K562 (cell line): ENCODE measurements around the gene PHF21A. TPM values are rescaled to one million over a fixed set of nuclear protein-coding genes. Genes with fewer than 3 reads are reported as not detected.

Experiments used
- CBFB ChIP-seq: sonication (generic); formaldehyde crosslinking; IDR thresholded peaks from 2 replicates; pipeline ENCODE4 v1.4.0; 2020; ENCODE audit warnings: mild to moderate bottlenecking, missing genetic modification reagents
- CCNT2 ChIP-seq: IDR thresholded peaks from 2 replicates; pipeline ENCODE4 v1.6.1; 2011; ENCODE audit warnings: borderline replicate concordance, low read depth, mild to moderate bottlenecking, moderate library complexity, mixed read lengths, low read length; ENCODE audit not compliant: insufficient read length; ENCODE audit errors: extremely low read depth
- CTCF ChIP-seq, 3 experiments: IDR thresholded peaks in 2 of 3; conservative IDR thresholded peaks in 1 of 3; 2 replicates each; pipeline ENCODE4 v1.5.1; 2011 to 2012; ENCODE audit warnings: low read length in 3 of 3, mild to moderate bottlenecking in 3 of 3, control low read depth in 2 of 3, improper control_type of control experiment in 1 of 3, inconsistent platforms in 1 of 3, low read depth in 1 of 3, mixed read lengths in 1 of 3, moderate library complexity in 1 of 3; ENCODE audit not compliant: insufficient read depth in 2 of 3
- ELK3 ChIP-seq: fragments of 450-650 bp; formaldehyde crosslinking; IDR thresholded peaks from 2 replicates; pipeline ENCODE4 v1.4.0; 2020; ENCODE audit warnings: mild to moderate bottlenecking
- FOXM1 ChIP-seq, 2 experiments: fragments of 450-650 bp in 1 of 2; sonication (generic) in 1 of 2; formaldehyde crosslinking in 1 of 2; IDR thresholded peaks; 2 replicates each; pipeline versions ENCODE4 v1.6.1 to v1.9.0; 2017 to 2022; ENCODE audit warnings: low read depth in 2 of 2, mild to moderate bottlenecking in 2 of 2, missing genetic modification reagents in 1 of 2, moderate library complexity in 1 of 2
- HDAC3 ChIP-seq: fragments of 450-650 bp; IDR thresholded peaks from 2 replicates; pipeline ENCODE4 v1.6.1; 2018; ENCODE audit warnings: borderline replicate concordance, mild to moderate bottlenecking, moderate library complexity; ENCODE audit not compliant: partially characterized antibody
- L3MBTL2 ChIP-seq: fragments of 450-650 bp; IDR thresholded peaks from 2 replicates; pipeline ENCODE4 v1.6.1; 2016; ENCODE audit warnings: mild to moderate bottlenecking, moderate library complexity
- MCM7 ChIP-seq, 2 experiments: fragments of 450-650 bp; IDR thresholded peaks; 2 replicates each; pipeline ENCODE4 v1.6.1; 2016 to 2018
- MECOM ChIP-seq: fragments of 250-450 bp; sonication (Bioruptor Pico); IDR thresholded peaks from 2 replicates; pipeline ENCODE4 v1.8.0; 2022; ENCODE audit warnings: inconsistent platforms
- NELFE ChIP-seq: IDR thresholded peaks from 2 replicates; pipeline ENCODE4 v1.6.1; 2011; ENCODE audit warnings: mild to moderate bottlenecking; ENCODE audit not compliant: insufficient read depth, insufficient read length
- NUFIP1 ChIP-seq: fragments of 450-650 bp; IDR thresholded peaks from 2 replicates; pipeline ENCODE4 v1.6.1; 2018; ENCODE audit not compliant: partially characterized antibody
- RNF219 ChIP-seq: fragments of 250-450 bp; sonication (Bioruptor Pico); IDR thresholded peaks from 2 replicates; pipeline ENCODE4 v1.5.0; 2022; ENCODE audit warnings: mild to moderate bottlenecking
- TBP ChIP-seq: optimal IDR thresholded peaks from 2 replicates; pipeline ENCODE3; 2011; ENCODE audit warnings: low read depth, low read length, improper control_type of control experiment
- XRCC5 ChIP-seq: fragments of 200-400 bp; formaldehyde crosslinking; IDR thresholded peaks from 2 replicates; pipeline ENCODE4 v1.6.1; 2017; ENCODE audit warnings: low read depth, mild to moderate bottlenecking, low read length
- ZNF280B ChIP-seq: fragments of 250-450 bp; sonication (Bioruptor Pico); IDR thresholded peaks from 2 replicates; pipeline ENCODE4 v1.5.1; 2021; ENCODE audit warnings: mild to moderate bottlenecking
- polyA plus RNA-seq, 8 experiments: library from polyadenylated mRNA; depleted of rRNA in 4 of 8; stranded (reverse) in 5 of 8; unstranded in 3 of 8; fragments of >200 nt; fragmentation: Nextera tagmentation in 2 of 8; fragmentation: Illumina TruSeq in 1 of 8; extraction: Ambion mirVana in 2 of 8; extraction: Trizol in 1 of 8; gene quantifications; 2 replicates each; pipeline versions ENCODE4 v1.2.1 to v1.2.3, GENCODE V29; 2011 to 2014; ENCODE audit warnings: inconsistent platforms in 1 of 8, missing spikeins in 1 of 8
- total RNA-seq, 7 experiments: library from RNA; depleted of rRNA in 6 of 7; stranded (reverse); fragments of >200 nt in 6 of 7; fragmentation: Illumina TruSeq in 2 of 7; extraction: Trizol in 2 of 7; gene quantifications; 2 replicates each; pipeline versions ENCODE4 v1.2.1 to v1.2.3, GENCODE V29; 2011 to 2021; ENCODE audit warnings: low replicate concordance in 1 of 7
- TF ChIP-seq, protein P1 (sequence below): sonication (generic); formaldehyde crosslinking; IDR thresholded peaks from 2 replicates; pipeline ENCODE4 v1.8.1; 2023; ENCODE audit warnings: mild to moderate bottlenecking, missing genetic modification reagents
- TF ChIP-seq, protein P2 (sequence below): sonication (generic); formaldehyde crosslinking; IDR thresholded peaks from 2 replicates; pipeline ENCODE4 v1.8.1; 2023; ENCODE audit warnings: mild to moderate bottlenecking, missing genetic modification reagents

PHF21A gene
- total and polyA plus RNA-seq, 9 of the 15 experiments (the other 6 are each of a cell fraction or from before 2014, with no cell fraction given), result 1.5 to 32.4 (median 10.7) TPM

DNA sequence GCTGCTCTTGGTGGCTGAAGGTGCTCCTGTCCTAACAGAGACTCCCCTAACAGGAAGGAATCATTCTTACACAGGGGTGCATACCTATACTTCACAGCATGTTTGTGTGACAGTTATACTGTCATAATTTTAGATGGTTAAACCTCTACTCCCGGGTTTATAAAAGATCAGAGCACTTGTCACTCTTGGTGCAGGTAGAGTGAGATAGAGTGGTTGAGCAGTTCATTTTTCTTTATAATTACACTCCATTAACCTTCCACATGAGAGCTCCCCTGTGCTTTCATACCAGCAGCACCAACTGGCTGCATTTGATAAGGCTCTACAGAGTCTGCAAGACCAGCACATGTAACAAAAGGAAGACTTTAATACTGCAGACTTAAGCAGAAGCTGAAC is 125.9 kb downstream of the PHF21A start (continued):
- TF ChIP-seq, protein P1, sequence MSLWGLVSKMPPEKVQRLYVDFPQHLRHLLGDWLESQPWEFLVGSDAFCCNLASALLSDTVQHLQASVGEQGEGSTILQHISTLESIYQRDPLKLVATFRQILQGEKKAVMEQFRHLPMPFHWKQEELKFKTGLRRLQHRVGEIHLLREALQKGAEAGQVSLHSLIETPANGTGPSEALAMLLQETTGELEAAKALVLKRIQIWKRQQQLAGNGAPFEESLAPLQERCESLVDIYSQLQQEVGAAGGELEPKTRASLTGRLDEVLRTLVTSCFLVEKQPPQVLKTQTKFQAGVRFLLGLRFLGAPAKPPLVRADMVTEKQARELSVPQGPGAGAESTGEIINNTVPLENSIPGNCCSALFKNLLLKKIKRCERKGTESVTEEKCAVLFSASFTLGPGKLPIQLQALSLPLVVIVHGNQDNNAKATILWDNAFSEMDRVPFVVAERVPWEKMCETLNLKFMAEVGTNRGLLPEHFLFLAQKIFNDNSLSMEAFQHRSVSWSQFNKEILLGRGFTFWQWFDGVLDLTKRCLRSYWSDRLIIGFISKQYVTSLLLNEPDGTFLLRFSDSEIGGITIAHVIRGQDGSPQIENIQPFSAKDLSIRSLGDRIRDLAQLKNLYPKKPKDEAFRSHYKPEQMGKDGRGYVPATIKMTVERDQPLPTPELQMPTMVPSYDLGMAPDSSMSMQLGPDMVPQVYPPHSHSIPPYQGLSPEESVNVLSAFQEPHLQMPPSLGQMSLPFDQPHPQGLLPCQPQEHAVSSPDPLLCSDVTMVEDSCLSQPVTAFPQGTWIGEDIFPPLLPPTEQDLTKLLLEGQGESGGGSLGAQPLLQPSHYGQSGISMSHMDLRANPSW (CRISPR knock-in tag), result no peak
- no peak for TF ChIP-seq CBFB
- peak; percentile 64 for TF ChIP-seq FOXM1 (IDR thresholded peaks at IDR 0.05; ENCODE audit: low read depth)
- no peak for TF ChIP-seq FOXM1 (CRISPR knock-in tag; IDR thresholded peaks at IDR 0.05; ENCODE audit: low read depth)
- no peak for TF ChIP-seq NUFIP1
- no peak for TF ChIP-seq ZNF280B (CRISPR knock-in tag)
- no peak for TF ChIP-seq MCM7 (IDR thresholded peaks at IDR 0.05)
- TF ChIP-seq L3MBTL2, result no peak; the same call in 1 of the 2 replicates
- no peak for TF ChIP-seq CCNT2
- TF ChIP-seq, protein P2, sequence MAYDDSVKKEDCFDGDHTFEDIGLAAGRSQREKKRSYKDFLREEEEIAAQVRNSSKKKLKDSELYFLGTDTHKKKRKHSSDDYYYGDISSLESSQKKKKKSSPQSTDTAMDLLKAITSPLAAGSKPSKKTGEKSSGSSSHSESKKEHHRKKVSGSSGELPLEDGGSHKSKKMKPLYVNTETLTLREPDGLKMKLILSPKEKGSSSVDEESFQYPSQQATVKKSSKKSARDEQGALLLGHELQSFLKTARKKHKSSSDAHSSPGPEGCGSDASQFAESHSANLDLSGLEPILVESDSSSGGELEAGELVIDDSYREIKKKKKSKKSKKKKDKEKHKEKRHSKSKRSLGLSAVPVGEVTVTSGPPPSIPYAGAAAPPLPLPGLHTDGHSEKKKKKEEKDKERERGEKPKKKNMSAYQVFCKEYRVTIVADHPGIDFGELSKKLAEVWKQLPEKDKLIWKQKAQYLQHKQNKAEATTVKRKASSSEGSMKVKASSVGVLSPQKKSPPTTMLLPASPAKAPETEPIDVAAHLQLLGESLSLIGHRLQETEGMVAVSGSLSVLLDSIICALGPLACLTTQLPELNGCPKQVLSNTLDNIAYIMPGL (CRISPR knock-in tag), result no peak
- no peak for TF ChIP-seq NELFE
- peak in 1 of 3 experiments; percentile 28; a peak in 1 of 6 replicates for TF ChIP-seq CTCF (IDR thresholded peaks at IDR 0.05 in 2 of 3, conservative IDR thresholded peaks at IDR 0.05 in 1 of 3; ENCODE audit: insufficient read depth in 2 of 3, low read depth in 1 of 3, low read length in 3 of 3)
- peak; percentile 43 for TF ChIP-seq TBP
- no peak for TF ChIP-seq ELK3 (CRISPR knock-in tag)
- TF ChIP-seq MECOM, result no peak
- no peak for TF ChIP-seq RNF219
- TF ChIP-seq XRCC5, result no peak
- no peak for TF ChIP-seq HDAC3
